GM19238 (cell line): ENCODE measurements around the gene ACBD3.

Experiments
- DNase-seq: peaks from one replicate; pipeline ENCODE4 v3.0.0; 2011; ENCODE audit warnings: low spot score; ENCODE audit not compliant: insufficient read length

Gene ACBD3

DNA sequence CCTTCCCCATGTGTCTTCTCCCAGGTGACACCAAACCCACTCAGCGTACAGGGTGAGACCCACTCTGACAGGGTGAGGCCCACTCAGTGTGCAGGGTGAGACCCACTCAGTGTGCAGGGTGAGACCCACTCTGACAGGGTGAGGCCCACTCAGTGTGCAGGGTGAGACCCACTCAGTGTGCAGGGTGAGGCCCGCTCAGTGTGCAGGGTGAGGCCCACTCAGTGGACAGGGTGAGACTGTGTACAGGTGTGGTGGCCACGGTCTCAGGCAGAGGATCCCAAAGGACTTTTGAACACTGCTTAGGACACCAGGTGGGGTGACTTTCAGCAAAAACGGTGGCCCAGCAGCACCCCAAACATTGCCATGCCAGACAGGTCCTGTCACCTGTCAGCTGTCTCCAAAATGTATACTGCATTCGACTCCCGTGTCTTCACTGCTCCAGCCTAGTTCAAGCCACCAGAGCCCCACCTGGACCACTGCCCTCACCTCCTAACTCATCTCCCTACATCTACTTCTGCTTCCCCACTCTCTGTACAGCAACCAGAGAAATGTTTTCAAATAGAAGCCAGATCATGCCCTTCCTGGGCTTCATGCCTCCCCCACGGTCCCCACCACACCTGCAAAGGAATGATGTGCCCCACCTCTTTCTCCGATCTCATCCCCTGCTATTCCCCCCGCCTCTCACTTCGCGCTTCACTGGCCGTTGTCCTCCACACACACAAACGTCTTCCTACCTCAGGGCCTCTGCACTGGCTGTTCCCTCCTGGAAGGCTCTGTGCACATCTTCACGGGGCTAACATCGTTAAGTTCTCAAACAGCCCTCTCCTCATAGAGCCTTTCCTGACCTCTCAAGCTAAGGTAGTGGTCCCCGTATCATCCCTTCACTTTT, 52.1 kb downstream of the ACBD3 start:
- DNase-seq, result no peak

DNA sequence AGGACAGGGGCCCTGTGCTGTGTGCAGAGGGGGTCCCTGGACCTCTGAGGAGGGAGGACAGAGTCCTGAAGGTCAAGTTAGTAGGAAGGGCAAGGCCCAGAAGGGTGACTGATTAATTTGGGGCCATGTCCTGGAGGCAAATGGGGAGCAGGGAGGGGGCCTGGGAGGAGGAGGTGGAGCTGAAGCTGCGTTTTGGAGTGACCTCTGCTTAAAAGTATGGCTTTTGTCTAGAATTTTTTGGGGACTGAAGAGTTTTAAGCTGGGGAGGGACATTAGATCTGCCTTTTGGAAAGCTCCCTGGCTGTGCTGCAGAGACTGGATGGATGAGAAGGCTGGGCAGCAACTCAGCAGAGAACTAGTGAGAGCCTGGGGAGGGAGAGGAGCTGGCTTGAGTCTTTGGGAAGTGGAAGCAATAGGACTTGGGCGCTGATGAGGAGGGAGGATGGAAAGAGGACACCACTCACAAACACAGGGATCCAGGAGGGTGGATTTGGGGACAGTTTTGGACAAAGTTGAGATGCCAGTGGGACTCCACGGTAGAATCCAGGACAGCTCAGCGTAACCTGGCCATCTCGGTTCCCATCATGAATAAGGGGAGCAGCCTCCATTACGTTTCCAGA, 52.9 kb downstream of the ACBD3 start:
- DNase-seq, result no peak

DNA sequence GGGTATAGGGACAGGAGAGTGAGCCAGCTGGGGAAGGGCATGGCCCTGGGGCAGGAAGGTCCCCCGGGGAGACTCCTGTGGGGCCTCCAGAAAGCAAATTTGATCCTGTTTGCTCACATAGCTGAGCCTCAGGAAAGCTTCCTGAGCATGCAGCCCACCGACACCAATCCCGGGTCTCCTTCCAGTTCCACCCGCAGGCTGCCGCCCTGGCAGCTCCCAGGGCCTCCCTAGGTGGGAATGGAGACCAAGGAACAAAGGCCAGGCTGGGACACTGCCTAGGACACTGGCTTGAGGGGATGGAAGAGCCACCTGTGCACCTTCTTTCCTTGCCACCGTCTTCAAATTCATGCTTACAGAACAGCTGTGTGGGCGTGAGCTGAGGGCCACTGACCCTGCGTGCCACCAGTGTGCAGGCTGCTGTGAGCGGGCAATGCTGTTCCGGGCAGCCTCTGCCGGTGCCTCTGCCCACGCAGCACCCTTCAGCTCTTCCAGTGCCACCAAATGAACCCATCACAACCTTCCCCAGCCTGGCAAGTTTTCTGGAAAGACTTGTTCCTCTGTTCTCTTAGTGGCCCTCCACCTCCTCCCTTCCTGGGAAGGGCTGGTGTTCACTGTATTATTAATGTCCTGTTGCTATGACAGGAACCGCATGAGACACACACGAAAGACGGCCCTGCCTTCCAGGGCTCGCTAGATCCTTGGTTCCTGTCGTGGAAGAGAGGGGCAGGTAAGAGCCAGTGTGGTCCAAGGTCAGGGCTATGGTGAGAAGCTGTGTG, 53.6 kb downstream of the ACBD3 start:
- no peak for DNase-seq

DNA sequence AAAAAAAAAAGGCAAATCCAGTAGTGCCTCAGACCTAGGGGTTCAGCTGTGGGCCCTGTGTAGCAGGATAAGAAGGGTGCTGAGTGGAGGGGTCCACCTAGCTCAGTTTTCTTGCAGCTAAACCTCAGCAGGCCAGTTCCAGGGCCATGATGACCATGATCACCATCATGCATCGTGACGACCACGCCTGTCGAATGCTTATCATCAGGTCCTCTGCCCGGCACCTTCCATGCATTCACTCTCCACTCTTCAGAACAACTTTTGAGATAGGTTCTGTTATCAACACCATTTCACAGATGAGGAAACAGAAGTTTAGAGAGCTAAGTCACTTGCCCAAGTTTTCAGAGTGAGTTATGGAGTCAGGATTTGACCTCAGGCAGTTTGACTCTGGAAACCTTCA, 54.9 kb downstream of the ACBD3 start:
- DNase-seq, result no peak

DNA sequence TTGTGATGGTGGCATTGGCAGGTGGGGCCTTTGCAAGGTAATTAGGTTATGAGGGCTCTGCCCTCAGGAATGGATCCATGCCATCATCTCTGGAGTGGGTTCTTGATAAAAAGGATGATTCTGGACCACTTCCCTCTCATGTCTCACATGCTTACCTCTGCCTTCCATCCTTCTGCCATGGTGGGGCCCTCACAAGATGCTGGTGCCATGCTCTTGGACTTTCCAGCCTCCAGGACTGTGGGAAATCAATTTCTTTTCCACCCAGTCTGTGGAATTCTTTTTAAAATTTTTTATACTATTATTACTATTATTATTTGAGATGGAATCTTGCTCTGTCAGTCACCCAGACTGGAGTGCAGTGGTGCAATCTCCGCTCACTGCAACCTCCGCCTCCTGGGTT, 57.3 kb downstream of the ACBD3 start:
- DNase-seq, result no peak

DNA sequence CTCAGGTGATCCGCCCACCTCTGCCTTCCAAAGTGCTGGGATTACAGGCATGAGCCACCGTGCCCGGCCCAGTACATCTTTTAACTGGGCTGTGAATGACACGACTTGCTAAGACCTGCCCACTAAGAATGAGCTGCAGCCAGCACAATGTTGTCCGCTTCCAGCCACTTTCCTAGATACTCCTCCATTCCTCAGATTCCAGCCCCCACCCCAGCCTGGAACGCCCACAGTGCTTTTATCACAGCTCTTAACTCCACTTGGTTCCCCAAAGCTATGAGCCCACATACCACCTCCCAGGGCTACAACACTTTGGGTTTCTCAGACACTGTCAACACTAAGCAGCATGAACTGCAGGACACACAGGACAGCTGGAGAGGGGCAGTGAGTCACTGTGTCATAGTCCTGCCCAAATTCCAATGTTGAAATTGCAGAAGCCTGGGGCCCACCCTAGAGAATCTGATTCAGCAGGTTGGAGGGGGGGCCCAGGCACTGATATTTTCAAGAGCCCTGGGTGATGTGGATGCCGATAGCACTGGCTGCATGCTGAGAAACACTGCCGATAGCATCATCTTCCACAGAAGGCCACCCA, 58.0 kb downstream of the ACBD3 start:
- no peak for DNase-seq

DNA sequence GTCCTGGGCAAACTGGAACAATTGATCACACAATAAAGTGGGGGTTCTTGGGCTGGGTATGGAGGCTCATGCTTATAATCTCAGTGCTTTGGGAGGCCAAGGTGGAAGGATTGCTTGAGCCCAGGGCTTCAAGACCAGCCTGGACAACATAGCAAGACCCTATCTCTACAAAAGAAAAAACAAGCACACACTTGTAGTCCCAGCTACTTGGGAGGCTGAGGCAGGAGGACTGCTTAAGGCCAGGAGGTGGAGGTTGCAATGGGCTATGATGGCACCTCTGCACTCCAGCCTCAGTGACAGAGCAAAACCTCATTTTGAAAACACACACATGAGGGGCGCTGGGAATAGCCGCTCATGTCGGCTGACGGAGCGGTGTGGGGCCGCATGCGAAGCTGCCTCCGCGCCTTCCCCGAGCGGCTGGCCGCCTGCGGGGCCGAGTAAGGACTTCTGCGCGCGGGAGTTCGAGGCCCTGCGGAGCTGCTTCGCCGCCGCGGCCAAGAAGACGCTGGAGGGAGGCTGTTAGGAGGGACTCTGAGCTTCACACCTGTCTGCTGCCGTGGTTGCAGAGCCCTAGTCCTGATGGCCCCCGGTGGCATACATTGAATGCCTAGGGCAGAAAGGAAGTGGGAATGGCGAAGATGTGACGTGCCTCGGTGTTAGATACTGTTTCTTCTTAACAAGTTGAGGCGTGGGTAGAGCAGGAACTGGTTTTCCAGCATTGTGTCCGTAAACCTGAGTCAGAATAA, 59.5 kb downstream of the ACBD3 start:
- no peak for DNase-seq

DNA sequence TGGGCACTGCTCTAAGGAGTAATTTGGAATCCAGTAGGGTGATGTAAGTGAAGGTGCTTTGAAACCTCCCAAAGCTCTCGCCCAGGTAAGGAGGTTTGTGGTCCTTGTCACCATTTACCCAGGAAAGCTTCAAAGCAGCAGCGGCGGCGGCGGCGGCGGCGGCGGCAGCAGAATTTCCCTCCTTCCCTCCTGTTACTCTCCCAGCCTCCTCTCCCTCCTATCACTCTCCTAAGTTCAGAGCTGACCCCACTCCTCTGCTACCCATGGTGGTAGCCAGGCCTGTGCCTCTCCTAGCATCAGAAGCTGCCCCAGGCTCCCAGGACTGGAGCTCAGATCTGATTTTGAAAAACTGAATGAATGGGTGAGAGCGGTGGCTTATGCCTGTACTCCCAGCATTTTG, 60.7 kb downstream of the ACBD3 start:
- no peak for DNase-seq

DNA sequence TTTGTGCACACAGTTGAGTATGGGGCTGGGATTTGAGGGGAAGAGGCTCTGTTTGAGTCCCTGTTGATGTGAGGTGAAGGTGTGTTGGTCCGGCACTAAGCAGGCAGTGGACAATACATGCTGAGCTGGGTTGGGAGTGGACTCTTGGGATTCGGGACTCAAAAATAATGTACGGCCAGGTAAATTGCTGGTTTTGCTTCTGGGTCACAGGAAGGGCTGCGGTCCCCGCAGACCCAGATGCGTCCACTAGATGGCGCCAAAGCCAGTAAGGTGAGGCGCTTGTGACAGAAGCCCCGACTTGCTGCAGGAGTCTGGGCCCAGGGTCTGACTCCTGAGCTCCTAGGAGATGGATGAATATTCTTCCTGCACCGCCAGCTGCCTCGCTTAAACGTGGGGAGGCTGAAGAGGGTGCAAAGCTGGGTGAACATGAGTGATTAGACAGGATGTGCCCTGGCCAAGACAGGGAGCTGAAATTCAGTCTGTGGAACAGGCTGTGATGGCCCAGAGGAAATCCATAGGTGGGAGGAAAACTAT, 61.4 kb downstream of the ACBD3 start:
- peak; percentile 76 for DNase-seq

DNA sequence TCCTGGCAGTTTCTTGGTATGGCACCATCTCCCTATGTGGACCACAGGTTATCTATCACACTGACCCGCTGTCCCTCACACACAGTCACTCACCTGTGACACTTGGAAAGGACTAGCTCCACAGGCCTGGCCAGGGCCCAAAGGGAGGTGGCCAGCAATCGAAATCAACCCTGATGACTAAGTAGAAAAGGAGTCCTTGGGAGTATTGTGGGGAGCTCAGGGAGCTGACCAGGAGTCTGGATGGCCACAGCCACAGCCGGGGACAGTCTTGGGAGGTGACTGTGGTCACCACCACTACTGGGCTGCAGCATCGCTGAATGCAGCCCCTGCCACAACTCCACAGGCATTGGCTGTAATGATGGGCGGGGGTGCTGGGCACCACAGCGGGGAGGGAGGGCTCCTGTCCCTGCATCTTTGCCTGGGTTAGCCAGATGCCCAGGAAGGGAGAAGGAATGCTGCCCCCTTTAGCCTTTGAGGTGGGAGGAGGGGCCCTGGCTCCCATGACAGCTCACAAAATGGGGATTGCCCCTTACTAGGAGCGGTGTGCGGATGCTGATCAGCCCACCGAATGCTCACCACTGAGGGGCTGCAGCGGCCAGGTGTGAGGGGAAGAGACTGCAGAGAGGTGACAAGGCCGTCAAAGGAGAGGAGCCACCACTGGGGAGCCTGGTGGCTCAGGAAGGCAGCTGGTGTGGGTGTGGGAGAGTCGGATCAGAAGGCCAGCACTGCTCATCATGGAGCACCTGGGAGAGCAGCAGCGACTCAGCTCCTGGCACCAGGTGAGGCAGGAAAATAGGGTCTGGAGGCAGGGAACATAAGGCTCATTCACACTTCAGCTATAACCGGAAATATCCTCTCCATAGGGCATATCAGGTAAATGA, 62.7 kb downstream of the ACBD3 start:
- DNase-seq, result no peak

DNA sequence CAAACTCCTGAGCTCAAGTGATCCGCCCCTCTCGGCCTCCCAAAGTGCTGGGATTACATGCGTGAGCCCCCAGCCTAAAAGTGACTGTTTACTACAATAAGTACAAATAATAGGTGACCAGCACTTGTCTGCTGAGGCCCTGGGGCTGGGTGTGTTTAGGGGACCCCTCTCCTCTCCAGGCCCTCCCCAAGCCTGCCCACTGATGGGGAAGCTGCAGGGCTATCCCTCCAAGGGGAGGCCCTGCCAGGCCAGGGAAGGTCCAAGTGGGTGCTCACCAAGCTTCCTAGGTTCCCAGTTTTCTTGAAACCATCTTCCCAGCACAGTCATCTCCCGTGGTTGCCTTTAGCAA, 63.4 kb downstream of the ACBD3 start:
- no peak for DNase-seq

DNA sequence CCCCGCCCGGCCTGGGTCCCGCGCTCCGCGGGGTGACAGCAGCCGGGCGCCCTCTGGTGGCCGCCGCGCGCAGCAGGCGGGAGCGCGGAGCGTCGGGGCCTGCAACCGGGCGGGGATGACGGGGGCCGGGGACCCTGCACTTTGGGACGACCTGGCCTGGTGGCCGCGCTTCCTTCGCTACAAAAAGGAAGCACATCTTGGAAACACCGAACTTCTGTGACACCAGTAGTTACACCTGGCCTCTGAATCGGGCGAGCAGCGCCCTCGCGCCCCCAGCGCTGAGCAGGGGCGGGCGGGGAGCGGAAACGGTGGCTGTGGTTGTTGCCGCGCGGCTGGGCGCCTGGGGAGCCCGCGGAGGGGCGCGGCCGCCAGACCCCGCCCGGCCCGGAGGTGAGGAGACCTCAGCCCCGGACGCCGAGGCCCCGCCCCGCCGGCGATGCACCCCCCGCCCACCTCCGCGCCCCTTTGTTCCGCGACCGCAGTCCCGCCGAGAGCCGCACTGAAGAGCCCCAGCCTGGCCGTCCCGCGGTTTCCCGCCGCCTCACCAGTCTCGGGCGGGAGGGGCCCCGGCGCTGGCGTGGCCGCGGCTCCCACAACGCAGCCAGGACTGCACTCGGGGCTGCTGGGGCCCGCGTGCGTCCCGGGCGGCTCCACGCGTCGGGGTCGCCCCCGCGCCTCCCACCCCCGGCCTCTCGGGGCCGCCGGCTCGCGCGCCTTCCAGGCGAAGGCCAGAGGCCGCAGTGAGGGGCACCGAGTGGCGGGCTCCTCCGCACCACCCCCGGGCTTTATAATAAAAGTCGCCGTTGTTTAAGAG, 64.7 kb downstream of the ACBD3 start:
- peak; percentile 93 for DNase-seq

DNA sequence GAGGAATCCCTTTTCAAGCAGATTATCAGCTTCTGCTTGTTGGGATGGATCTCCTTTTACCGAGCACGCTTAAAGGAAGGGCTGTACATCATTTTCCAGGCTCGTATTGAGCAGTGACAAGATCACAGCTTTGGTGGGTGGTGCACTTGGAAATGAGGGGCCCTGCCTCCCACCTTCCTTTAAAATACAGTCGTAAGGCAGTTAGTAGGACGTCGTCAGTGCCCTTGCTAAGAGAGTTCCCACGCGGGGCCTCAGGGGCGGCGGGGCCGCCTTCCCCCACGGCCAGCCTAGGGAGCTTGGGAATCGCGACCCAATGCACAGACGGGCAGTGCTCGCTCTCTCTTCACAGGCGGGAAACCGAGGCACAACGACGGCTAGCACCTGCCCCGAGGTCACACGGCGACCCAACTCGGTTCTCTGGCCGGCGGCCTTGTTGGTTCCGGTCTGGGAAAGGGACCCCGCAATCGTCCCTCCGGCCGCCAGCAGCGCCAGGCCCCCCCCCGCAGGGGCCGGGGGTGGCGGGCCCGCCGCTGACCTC, 65.4 kb downstream of the ACBD3 start:
- DNase-seq, result no peak

DNA sequence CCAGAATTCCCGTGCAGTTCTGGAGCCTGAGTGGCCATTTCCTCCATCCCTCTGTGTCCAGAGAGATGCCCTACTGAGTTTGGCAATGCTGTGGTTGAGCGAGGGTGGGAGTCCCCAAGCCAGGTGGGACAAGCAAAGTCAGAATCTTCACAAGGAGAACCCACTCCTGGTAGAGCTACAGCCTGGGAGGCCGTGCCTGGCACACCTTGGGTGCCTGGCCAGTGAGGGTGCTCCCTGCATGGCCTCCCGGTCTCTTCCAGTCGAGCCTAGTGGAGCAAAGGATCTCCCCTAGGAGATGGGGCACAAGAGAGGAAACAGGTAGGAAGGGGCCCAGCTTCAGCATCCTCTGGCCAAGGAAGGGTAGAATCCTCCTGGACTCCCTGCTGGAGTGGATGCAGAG, 66.1 kb downstream of the ACBD3 start:
- DNase-seq, result no peak

DNA sequence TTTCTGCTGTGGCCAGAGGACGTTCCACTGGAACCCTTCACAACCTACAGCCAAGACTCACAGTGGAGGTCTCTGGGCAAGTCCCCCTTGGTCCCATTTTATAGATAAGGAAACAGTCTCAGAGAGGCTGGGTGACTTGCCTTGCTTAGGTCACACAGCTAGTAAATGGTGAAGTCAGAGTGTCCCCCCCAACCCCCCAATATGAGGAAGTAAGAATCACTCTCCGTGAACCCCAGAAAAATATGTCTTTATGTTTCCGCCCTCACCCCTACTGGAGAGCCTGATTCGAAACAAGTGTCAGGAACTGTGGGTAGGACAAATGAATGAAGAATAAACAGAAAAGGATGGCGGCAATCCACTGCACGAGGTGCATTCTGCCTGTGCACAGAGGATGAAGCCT, 67.4 kb downstream of the ACBD3 start:
- no peak for DNase-seq

DNA sequence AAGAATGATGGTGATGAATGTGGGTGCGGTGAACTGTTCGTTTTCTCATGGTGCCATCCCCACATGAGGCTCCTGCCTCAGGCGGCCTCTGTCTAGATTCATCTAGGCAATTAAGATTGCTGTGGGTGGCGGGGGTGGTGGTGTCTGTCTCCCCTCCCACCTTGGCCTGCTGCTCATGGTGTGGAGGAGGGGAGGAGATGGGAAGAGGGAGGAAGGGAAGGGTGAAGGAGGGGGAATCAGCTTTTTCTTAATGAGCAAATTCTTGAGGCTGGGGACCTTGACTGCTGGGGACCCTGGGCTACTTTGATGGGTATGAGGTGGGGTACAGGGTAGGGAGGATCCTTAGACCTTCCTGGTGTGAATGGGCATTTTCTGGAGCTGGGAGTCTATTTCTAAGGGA, 68.2 kb downstream of the ACBD3 start:
- DNase-seq, result no peak

DNA sequence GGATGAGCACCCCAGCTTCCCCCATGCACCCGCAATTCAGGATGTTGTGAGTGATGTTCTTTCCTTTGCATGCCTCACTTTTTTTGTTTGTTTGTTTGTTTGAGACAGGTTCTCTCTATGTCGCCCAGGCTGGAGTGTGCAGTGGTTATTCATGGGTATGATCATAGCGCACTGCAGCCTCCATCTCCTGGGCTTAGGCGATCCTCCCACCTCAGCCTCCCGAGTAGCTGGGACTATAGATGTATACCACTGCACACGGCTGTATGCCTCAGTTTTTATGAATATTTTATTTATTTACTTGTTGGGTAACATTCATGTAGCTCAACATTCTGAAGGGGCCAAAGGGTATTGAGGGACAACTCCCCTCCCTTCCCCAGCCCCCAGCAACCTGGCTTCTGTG, 69.2 kb downstream of the ACBD3 start:
- DNase-seq, result no peak

DNA sequence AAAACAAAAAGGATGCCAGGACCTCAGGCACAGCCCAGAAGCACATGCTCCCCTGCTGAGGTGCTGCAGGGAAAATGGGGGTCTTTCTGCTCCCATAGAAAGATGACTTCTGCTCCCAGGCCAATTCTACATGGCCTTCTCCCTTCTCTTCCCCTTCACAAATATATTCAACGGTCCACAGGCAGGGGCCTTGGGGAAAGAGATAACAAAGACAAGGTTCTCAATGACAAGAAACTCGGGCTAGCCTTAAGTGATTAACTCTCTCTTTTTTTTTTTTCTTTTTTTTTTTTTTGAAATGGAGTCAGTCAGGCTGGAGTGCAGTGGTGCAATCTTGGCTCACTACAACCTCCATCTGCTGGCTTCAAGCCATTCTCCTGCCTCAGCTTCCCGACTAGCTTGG, 69.9 kb downstream of the ACBD3 start:
- no peak for DNase-seq

DNA sequence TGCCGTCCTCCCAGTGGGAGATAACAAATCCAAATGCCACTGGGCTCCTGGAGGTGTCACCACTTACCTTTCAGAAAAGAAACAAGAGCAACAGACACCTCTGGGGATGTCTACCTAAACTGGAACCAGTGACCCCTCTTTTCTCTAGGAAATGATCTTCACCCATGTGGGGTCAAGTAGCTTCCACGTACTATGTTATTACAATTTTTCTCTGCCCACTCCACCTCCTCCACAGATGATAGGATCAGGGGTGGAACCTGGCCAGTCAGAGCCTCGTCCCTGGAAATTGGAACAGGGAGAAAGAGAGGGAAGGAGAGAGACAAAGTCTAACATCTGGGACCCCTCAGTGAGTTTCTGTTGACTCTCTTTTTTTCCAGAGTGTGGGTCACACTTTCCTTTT, 73.9 kb downstream of the ACBD3 start:
- no peak for DNase-seq
